ENCODE results near the gene ADO.

ADO gene

GRCh38 chr10:62817766-62818425, 13.4 kb downstream of the ADO start:
- H3K4me3 ChIP-seq (ENCODE audit: low read depth, low read length) = peak overlapping the region; percentile 71
- peak; percentile 91 for TF ChIP-seq CTCF (IDR thresholded peaks at IDR 0.05; ENCODE audit: insufficient read depth, low read depth, low read length, missing control alignments)
- DNase-seq (ENCODE audit: low read depth) = peak; percentile 88

- TF ChIP-seq CTCF (IDR thresholded peaks at IDR 0.05; ENCODE audit: insufficient read depth, low read depth, low read length, missing control alignments) = no peak
- peak; percentile 51 for DNase-seq (ENCODE audit: low read depth)
Observed at GRCh38 chr10:62818426-62819011, 14.0 kb downstream of the ADO start.

GRCh38 chr10:62819141-62819920, 14.8 kb downstream of the ADO start:
- no peak overlapping the region for H3K4me3 ChIP-seq (ENCODE audit: low read depth, low read length)
- TF ChIP-seq CTCF (IDR thresholded peaks at IDR 0.05; ENCODE audit: insufficient read depth, low read depth, low read length, missing control alignments) = no peak
- no peak for DNase-seq (ENCODE audit: low read depth)

More at GRCh38 chr10:62818426-62819011, 14.0 kb downstream of the ADO start:
- H3K4me3 ChIP-seq (ENCODE audit: low read depth, low read length) = peak overlapping the region; percentile 71

GRCh38 chr10:62820586-62820985, 16.1 kb downstream of the ADO start:
- no peak overlapping the region for H3K4me3 ChIP-seq (ENCODE audit: low read depth, low read length)
- TF ChIP-seq CTCF (IDR thresholded peaks at IDR 0.05; ENCODE audit: insufficient read depth, low read depth, low read length, missing control alignments) = no peak
- DNase-seq (ENCODE audit: low read depth) = no peak

- DNase-seq (ENCODE audit: low read depth) = no peak
- H3K4me3 ChIP-seq (ENCODE audit: low read depth, low read length) = no peak overlapping the region
Observed at GRCh38 chr10:62826273-62826672, 21.8 kb downstream of the ADO start.

GRCh38 chr10:62829622-62830021, 25.1 kb downstream of the ADO start:
- no peak for TF ChIP-seq CTCF (IDR thresholded peaks at IDR 0.05; ENCODE audit: insufficient read depth, low read depth, low read length, missing control alignments)
- no peak for DNase-seq (ENCODE audit: low read depth)
- H3K4me3 ChIP-seq (ENCODE audit: low read depth, low read length) = no peak overlapping the region

More at GRCh38 chr10:62826273-62826672, 21.8 kb downstream of the ADO start:
- TF ChIP-seq CTCF (IDR thresholded peaks at IDR 0.05; ENCODE audit: insufficient read depth, low read depth, low read length, missing control alignments) = no peak
